Gastrocnemius medialis (tissue), 4 donors: ENCODE results near the gene LRIG2. TPM values are rescaled to one million over a fixed set of nuclear protein-coding genes. Genes with fewer than 3 reads are reported as not detected.

Source experiments
- ATAC-seq, 2 donors: fragments of 150-250 bp; one replicate each; pipeline ENCODE4 v1.9.1; 2016
- DNase-seq, 2 donors: peaks; one replicate each; pipeline ENCODE4 v3.0.0-alpha.2; 2019
- H3K27ac ChIP-seq, 4 donors: fragments of 200-600 bp; sonication (generic); 1 replicate in 1 of 4; 2 replicates in 3 of 4; pipeline ENCODE4 v1.5.1; 2016 to 2018; ENCODE audit warnings: mild to moderate bottlenecking in 2 of 4, moderate library complexity in 1 of 4
- H3K27me3 ChIP-seq, 3 donors: fragments of 200-600 bp; sonication (generic) in 2 of 3; 1 replicate in 1 of 3; 2 replicates in 2 of 3; pipeline versions ENCODE4 v1.5.1 to v1.6.0; 2016 to 2019; ENCODE audit warnings: mild to moderate bottlenecking in 1 of 3, moderate library complexity in 1 of 3
- H3K36me3 ChIP-seq, 2 donors: fragments of 200-600 bp; sonication (generic) in 1 of 2; one replicate each; pipeline ENCODE4 v1.5.1; 2017 to 2018
- H3K4me1 ChIP-seq, 2 donors: fragments of 200-600 bp; sonication (generic) in 1 of 2; one replicate each; pipeline ENCODE4 v1.5.1; 2016 to 2017; ENCODE audit warnings: mild to moderate bottlenecking in 2 of 2
- H3K4me3 ChIP-seq, 4 donors: fragments of 200-600 bp; sonication (generic) in 3 of 4; 1 replicate in 1 of 4; 2 replicates in 3 of 4; pipeline ENCODE4 v1.5.1; 2016 to 2019; ENCODE audit warnings: mild to moderate bottlenecking in 2 of 4
- H3K9me3 ChIP-seq, 3 donors: fragments of 200-600 bp; sonication (generic) in 2 of 3; 1 replicate in 1 of 3; 2 replicates in 2 of 3; pipeline ENCODE4 v1.5.1; 2016 to 2019
- CTCF ChIP-seq, 5 experiments: fragments of 450-650 bp in 3 of 5; fragments of 200-600 bp in 2 of 5; sonication (generic) in 2 of 5; IDR thresholded peaks in 4 of 5; conservative IDR thresholded peaks in 1 of 5; 1 replicate in 4 of 5; 2 replicates in 1 of 5; pipeline ENCODE4 v1.5.1; 2016 to 2019; ENCODE audit warnings: antibody characterized with exemption in 5 of 5, mild to moderate bottlenecking in 3 of 5, moderate library complexity in 3 of 5
- POLR2A ChIP-seq, 2 donors: fragments of 450-650 bp; IDR thresholded peaks; one replicate each; pipeline ENCODE4 v1.6.1; 2017; ENCODE audit warnings: antibody characterized with exemption in 2 of 2, mild to moderate bottlenecking in 2 of 2, moderate library complexity in 2 of 2
- in situ Hi-C, 4 donors: fragments of 200-750 bp; cut with MboI; loops; one replicate each; pipeline versions ENCODE4 v1.15.0 to v1.8.0; 2017; ENCODE audit warnings: low sequenced_read_pairs in 4 of 4
- intact Hi-C: fragments of 100-400 bp; cut with DNase I; formaldehyde crosslinking; loops from one replicate; pipeline ENCODE4 v1.15.1; 2023; ENCODE audit warnings: low total_unique reads
- total RNA-seq, 4 donors: library from RNA; depleted of rRNA; stranded (reverse); fragments of >200 nt; gene quantifications; one replicate each; pipeline versions ENCODE4 v1.1.0 to v1.2.3, GENCODE V29; 2016

Gene LRIG2
- total RNA-seq, 4 donors from 2014 or later: 4.8 to 9.0 (median 8.9) TPM

DNA sequence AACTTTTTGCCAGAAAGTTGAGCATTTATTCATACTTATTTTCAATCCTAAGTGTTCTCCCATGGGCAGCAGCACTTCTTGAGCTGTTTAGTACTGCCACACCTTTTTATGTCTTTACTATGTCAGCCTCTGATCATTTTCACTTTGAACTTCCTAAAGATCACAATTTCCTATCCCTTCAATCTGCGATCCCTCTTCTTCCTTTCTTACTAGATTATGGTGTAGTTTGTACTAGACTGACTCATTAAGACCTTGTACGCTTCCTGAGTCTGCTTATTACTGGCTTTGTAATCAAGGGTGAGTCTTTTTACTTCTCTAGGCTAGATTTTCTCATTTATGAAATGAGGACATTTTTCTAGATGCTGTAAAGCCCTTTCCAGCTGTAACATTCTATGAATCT lies 55.1 kb downstream of the LRIG2 start:
- H3K36me3 ChIP-seq: peaks cover 0 to 32% of the 10 kb centered on the region in 2 donors
- H3K27me3 ChIP-seq: no peaks in the 10 kb centered on the region
- DNase-seq: no peak
- H3K4me1 ChIP-seq: no peaks in the 10 kb centered on the region
- in situ Hi-C loops: loop anchor here in 1 of 4 donors (25.0 kb wide), 1 partner anchor 334 kb away; no protein-coding TSS in a partner anchor
- TF ChIP-seq CTCF (IDR thresholded peaks at IDR 0.05 in 4 of 5, conservative IDR thresholded peaks at IDR 0.05 in 1 of 5): no peak
- no peak for TF ChIP-seq POLR2A (IDR thresholded peaks at IDR 0.05)
- H3K9me3 ChIP-seq: no peaks in the 10 kb centered on the region
- no peak overlapping the region for H3K27ac ChIP-seq
- intact Hi-C loops: no loop called here
- ATAC-seq: no peak
- no peak overlapping the region for H3K4me3 ChIP-seq

- no peak for ATAC-seq
- Histone ChIP-seq H3K4me3 (no peak overlapping the region), H3K4me1 (no peaks in the 10 kb centered on the region), H3K36me3 (peaks cover 0 to 25% of the 10 kb centered on the region in 2 donors), H3K27ac (no peak overlapping the region), H3K9me3 (no peaks in the 10 kb centered on the region), H3K27me3 (no peaks in the 10 kb centered on the region)
- in situ Hi-C loops: loop anchor here in 1 of 4 donors (25.0 kb wide), 1 partner anchor 333 kb away; no protein-coding TSS in a partner anchor
- no peak for TF ChIP-seq CTCF (IDR thresholded peaks at IDR 0.05 in 4 of 5, conservative IDR thresholded peaks at IDR 0.05 in 1 of 5)
- DNase-seq: no peak
- intact Hi-C loops: no loop called here
These were observed 56.7 kb downstream of the LRIG2 start for GRCh38 chr1:113129529-113130185.

DNA sequence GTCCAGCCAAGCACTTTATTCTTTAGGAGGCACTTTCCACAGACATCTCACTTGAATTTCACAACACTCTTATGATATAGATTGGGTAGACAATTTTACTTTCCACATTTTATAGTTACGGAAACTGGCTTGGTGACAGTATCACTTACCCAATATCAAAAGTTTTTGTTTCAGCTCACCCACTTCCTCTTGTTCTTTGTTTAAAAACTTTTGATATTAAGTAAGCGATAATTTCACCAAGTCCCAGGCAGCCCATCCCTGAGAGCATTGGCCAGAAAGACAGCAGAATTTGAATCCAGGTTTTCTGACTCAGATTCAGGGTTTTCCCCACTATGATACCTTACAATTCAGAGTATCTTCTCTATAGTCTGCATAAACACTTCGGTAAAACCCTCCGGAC lies 60.0 kb downstream of the LRIG2 start:
- intact Hi-C loops (no loop called here), in situ Hi-C loops (loop anchor here in 1 of 4 donors (25.0 kb wide), 1 partner anchor 329 kb away; no protein-coding TSS in a partner anchor)
- TF ChIP-seq CTCF (IDR thresholded peaks at IDR 0.05 in 4 of 5, conservative IDR thresholded peaks at IDR 0.05 in 1 of 5): no peak
- TF ChIP-seq POLR2A (IDR thresholded peaks at IDR 0.05): no peak

GRCh38 chr1:113133759-113134158 lies 60.8 kb downstream of the LRIG2 start:
- DNase-seq: no peak
- Histone ChIP-seq H3K4me1 (no peaks in the 10 kb centered on the region), H3K4me3 (no peak overlapping the region), H3K27ac (no peak overlapping the region), H3K27me3 (no peaks in the 10 kb centered on the region), H3K9me3 (no peaks in the 10 kb centered on the region), H3K36me3 (no peaks in the 10 kb centered on the region)
- no peak for TF ChIP-seq POLR2A (IDR thresholded peaks at IDR 0.05)
- no peak for TF ChIP-seq CTCF (IDR thresholded peaks at IDR 0.05 in 4 of 5, conservative IDR thresholded peaks at IDR 0.05 in 1 of 5)
- no peak for ATAC-seq
- in situ Hi-C loops: loop anchor here in 1 of 4 donors (25.0 kb wide), 1 partner anchor 329 kb away; no protein-coding TSS in a partner anchor
- intact Hi-C loops: no loop called here

More for the DNA sequence above, 60.0 kb downstream of the LRIG2 start:
- Histone ChIP-seq H3K27ac (no peak overlapping the region), H3K4me3 (no peak overlapping the region), H3K9me3 (no peaks in the 10 kb centered on the region), H3K27me3 (no peaks in the 10 kb centered on the region), H3K36me3 (no peaks in the 10 kb centered on the region), H3K4me1 (no peaks in the 10 kb centered on the region)
- DNase-seq: no peak
- no peak for ATAC-seq
